Adrenal gland (tissue), 5 donors: ENCODE measurements around the gene COL26A1.

Experiments
- CTCF ChIP-seq, 6 experiments: fragments of 450-650 bp in 4 of 6; fragments of 200-600 bp in 2 of 6; sonication (generic) in 1 of 6; IDR thresholded peaks; 1 replicate in 5 of 6; 2 replicates in 1 of 6; pipeline versions ENCODE4 v1.5.1 to v1.8.0; 2016 to 2021; ENCODE audit warnings: antibody characterized with exemption in 6 of 6, mild to moderate bottlenecking in 2 of 6, moderate library complexity in 1 of 6
- POLR2A ChIP-seq, 2 donors: fragments of 450-650 bp; IDR thresholded peaks; one replicate each; pipeline ENCODE4 v1.6.1; 2017; ENCODE audit warnings: antibody characterized with exemption in 2 of 2, mild to moderate bottlenecking in 2 of 2, moderate library complexity in 1 of 2
- donor health status: DM: no; HTN: no; CAD: no.

- TF ChIP-seq CTCF (IDR thresholded peaks at IDR 0.05) = no peak
- no peak for TF ChIP-seq POLR2A (IDR thresholded peaks at IDR 0.05)
These were observed 30.6 kb upstream of the COL26A1 start for GRCh38 chr7:101332026-101332425.
